ENCODE measurements around the gene SLC47A1.
"Not testable (repeated sequence)": the region's sequence is repeated elsewhere in the genome, so short reads cannot be mapped to it uniquely, and the experiment has no call there.

SLC47A1 gene

DNA sequence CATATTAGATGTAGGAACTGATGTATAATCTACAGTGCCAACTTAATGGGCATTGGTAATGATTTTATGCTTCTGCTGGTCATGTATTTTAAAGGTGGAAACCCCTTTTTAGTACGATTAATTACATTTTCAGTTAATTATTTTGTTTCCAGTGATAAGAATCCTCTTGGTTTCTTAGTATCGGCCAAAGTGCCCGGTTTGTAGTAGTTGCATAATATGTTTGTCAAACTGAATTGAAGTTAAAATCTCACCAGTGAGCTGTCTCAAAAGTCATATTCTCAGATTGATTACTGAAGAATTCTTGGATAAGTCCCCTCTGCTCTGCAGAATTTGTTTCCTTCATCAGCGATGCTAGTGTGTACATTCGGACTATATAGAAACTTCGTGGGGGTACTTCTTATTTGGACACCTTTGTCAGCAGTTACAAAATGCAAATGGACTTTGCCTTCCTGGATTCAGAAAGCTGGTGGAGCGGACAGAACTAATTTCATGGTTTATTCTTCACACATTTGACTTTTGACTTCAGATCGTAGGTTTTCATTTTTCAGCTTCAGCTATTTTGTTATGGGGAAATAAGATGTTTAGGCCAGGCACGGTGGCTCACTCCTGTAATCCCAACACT lies 28.2 kb downstream of the SLC47A1 start:
- DNase-seq: no peak

DNA sequence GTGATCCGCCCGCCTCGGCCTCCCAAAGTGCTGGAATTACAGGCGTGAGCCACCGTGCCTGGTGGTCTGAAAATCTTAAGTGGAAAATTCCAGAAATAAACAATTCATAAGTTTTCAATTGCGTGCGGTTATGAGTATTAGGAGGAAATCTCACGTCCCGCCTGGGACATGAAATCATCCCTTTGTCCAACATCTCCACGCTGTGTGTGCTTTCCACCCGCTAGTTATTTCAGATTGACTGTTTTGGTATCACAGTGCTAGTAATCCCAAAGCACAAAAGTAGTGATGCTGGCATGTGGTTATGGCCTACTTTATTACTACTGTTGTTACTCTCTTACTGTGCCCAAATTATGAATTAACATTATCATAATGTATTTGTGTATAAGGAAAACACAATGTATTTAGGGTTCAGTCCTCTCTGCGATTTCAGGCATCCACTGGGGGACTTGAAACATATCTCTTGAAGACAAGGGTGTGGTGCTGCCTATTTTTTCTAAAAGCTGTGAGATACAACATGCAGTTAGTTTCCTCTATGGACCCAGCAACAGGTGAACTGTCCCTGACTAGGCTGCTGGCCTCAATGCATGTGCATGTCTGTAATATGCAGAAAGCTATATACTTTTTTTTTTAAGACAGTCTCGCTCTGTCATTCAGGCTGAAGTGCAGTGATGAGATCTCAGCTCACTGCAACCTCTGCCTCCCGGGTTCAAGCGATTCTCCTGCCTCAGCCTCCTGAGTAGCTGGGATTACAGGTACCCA lies 32.3 kb downstream of the SLC47A1 start:
- DNase-seq: no peak

DNA sequence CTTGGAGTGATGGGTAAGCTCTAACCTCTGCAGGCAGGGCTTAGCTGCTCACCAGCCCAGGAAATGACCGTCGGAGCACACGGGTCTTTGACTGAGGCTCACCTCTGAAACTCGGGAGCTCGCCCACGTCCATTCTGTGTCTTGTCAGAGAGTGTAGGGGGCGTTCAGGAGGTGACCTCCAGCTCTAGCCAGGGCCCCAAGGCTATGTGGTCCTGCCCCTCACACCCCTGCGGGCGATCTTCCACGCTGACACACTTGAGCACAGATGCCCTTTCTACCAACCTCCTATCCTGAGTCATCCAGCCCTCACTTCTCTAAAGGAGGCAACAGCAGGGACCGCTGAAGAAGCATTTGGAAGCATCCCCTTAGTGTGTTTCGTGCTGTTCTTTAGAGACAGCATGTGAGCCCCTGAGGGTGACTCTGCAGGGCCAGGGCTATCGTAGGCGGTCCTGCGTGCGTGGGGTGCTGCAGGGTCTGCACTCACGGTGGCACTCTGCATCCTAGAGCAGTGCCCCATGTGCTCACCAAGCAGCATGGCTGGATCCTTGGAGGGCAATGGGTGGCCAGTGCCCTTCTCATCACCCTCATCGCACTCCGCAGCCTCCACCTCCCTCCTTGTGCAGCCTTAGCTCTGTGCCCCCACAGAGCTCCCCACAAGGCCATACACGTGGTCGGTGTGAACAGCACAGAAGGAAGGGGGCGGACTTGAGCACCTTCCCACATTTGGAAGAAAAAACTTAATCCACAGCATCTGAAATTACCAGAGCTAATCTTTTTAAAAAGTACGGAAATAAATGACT lies 33.8 kb downstream of the SLC47A1 start:
- no peak for DNase-seq

DNA sequence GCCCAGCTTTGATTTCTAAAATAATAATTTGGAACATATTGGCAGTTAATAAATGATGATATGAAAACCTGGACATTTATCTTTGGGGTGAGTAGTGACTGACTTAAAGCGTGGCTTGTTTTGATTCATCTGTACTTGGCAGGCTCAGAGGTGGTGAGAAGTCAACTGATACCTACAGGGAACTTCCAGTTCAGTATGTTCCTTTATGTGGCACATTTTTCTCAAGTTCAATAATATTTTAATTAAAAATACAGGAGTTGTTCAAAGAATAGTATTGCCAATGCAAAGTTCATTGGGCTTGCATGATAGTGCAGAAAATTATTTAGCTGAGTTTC lies 34.3 kb downstream of the SLC47A1 start:
- DNase-seq: no peak

DNA sequence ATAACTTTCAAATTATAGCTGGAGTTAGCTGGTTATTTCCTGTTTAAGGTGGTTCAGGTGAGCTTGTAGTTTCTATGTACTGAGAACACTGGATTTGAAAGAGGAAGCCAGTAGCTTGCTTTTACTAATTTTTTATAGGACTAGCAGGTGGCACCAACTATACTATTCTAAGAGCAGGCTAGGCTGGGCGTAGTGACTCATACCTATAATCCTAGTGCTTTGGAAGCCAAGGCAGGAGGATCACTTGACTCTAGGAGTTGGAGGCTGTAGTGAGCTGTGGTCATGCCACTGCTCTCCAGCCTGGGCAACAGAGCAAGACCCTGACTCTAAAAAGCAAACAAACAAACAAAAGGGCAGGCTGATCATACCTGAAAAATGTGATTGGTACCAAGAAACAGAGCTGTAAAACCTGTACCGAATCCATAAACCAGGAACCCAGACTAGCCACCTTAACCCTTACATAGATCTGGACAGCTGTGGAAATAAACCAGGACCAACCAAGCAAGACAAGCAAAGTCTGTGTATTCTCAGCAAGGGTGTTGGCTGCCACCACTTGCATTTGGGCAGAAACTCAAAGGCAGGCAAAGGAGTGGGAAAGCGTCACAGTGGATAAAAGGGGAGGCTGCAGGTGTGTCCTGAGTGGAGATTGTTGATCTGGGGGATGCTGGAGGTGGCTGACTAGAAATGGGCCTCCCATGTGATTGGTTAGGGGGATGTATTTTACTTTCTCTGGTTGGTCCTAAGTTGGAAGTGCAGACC lies 36.3 kb downstream of the SLC47A1 start:
- no peak for DNase-seq

DNA sequence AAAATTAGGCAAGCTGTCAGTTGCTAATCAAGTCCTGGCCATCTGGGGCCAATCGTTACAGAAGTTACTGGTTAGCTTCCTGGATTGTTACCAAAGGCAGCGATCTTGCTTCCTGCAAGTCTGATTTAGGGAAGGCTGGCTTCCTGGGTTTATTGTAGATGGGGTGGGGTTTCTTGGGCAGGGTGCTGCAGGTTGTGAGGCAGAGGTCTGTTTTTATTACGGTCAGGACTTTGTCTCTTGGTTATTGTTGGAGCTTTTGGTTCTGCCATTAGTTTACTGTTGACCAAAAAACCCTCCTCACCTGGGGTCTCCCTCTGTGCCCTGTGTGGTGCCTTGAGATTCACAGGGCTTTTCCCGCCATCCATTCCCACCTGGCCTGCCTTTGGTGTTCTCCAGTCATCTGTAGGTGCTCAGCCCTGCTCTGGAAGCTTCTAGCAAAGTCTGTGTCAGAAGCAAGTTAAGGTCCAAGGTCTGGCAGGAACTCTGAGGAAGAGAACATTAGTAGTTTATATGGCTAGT lies 36.9 kb downstream of the SLC47A1 start:
- no peak for DNase-seq

DNA sequence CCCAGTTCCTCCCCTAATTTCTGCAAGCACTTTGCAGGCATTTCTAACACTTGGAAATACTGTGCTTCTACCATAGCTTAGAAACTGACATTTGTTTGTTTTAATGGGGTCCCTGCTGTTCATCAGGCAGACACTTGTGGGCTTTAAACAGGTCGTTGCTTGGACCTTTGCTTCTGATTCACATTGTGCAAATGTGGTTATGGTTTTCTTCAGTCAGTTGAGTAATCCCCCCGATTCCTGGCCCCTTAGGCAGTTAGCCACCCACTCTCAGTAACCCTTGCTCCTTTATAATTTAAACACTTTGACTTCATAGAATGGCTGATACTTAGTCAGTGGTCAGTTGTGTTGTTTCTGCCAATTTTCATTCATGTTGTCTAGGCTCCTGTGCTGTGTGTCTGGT lies 39.4 kb downstream of the SLC47A1 start:
- DNase-seq: no peak

DNA sequence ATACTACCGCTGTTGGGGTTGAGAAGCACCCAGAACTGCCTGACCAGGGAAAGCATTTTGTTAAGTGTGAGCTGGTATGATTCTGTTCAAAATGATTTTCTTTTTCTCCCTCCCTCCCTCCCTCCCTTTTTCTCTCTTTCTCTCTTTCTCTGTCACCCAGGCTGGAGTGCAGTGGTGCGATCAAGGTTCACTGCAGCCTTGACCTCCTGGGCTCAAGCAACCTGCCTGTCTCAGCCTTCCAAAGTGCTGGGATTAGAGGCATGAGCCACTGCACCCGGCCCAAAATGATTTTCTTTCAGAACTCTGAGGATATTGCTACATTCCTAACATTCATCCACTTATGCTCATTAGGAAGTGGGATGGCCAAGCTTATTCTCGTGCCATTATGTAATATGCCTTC lies 41.3 kb downstream of the SLC47A1 start:
- no peak for DNase-seq

DNA sequence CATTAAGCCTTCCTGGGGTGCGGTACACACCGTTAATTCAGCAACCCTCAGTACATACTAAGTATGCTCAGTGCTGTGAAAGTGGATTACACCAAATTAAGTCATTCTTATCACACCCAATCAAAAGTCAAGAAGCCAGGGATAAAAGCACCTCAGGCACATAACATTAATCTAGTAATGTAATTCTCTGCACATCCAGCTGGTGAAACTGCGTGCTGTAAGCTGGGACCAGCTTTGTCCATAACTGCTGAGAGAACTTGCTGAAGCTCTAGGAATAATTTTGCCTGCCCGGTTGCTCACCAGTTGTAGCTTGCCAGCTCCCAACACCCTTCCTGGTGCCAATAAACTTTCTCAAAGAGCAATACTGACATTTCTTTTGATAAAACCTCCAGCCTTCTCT lies 44.9 kb downstream of the SLC47A1 start:
- no peak for DNase-seq

DNA sequence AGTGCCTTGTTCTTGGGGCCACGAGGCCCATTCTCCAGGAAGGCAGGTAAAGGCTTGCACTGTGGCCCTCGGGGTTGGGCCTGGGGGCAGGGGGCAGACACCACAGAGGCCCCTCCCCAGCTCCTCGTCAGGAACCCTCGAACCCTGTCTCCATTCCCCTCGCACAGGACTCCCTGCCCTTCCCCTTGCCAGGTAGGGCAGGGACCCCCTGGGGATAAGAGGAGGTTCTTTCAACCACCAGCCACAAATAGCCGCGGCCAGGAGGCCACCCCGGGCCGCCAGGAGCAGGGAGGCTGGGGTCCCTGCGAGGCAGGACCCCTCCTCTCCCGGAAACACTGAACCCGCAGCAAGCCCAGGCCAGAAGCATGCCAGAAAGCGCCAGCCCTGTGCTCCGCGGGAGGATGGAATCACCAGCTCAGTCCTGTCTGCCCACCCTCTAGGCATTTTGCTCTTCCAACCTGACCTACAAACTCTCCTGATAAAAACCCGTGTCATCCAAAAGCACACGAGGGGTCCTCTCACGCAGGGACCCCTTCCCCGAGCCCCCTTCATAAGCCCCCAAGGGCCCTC lies 45.6 kb downstream of the SLC47A1 start:
- DNase-seq: no peak

DNA sequence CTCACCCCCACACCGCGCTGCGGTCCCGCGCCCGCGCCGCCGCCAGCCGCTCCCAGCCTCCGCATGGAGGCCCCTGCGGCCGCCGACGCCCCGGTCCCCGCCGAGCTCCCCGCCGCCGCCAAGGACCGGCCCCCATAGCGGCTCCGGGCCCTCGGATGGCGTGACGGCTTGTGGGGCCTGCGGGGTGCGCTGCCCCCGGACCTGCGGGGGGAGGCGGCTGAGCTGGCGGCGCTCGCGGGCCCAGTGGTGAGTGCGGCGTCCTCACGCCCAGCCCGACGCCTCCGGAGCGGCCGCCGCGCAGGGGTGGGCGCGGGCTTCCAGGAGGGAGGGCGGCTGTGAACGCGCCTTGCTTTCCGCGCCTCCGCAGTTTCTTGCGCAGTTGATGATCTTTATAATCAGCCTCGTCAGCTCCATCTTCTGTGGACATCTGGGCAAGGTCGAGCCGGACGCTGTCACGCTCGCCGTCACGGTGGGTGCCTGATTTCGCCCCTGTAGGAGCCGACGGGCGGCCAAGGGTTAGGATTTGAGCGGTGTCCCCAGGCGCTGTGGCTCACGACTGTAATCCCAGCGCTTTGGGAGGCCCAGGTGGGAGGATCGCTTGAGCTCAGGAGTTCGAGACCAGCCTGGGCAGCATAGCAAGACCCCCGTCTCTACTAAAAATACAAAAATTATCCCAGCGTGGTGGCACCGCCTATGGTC lies 46.4 kb downstream of the SLC47A1 start:
- DNase-seq: no peak

DNA sequence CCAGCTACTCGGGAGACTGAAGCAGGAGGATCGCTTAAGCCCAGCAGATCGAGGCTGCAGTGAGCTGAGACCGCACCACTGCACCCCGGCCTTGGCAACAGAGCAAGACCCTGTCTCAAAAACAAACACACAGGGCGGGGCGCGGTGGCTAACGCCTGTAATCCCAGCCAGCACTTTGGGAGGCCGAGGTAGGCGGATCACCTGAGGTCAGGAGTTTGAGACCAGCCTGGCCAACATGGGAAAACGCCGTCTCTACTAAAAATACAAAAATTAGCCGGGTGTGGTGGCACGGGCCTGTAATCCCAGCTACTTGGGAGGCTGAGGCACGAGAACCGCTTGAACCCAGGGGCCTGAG lies 46.9 kb downstream of the SLC47A1 start:
- not testable (repeated sequence) for DNase-seq

DNA sequence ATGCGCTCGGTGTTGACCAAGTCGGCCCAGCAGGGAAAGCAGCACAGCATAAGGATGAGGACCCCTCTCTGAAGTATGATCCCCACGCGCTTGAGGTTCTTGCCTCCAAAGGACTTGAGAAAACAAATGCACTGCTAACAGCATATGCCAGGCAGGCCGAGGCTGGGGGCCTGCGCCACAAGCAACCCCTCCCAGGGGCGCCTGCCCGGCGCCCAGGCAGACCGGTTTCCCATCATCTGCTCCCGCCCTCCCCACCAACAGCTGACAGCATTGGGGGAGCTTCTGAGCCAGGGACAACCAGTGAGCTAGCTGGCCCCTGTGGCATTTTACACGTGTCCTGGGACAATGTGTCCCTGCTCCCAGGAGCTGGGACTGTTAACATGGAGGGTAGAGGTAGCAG lies 48.5 kb downstream of the SLC47A1 start:
- not testable (repeated sequence) for DNase-seq

DNA sequence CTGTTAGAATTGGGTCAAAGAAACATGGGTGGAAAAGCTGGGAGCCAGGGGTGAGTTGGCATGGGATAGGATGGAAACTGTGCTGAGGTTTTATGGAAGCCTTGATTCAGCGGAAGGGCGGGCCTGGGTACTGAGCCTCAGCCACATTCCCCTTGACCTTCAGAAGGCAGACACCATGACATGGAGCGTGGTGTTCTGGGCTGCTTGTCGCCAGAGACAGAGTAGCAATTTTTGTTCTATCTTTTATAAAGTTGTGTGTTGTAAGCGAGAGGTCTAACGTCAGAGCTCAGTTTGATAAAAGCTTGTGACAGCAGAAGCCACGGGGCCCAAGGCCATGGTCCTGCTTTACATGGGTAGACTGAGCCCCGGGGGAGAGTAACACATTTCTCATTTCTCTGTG lies 50.2 kb downstream of the SLC47A1 start:
- no peak for DNase-seq

DNA sequence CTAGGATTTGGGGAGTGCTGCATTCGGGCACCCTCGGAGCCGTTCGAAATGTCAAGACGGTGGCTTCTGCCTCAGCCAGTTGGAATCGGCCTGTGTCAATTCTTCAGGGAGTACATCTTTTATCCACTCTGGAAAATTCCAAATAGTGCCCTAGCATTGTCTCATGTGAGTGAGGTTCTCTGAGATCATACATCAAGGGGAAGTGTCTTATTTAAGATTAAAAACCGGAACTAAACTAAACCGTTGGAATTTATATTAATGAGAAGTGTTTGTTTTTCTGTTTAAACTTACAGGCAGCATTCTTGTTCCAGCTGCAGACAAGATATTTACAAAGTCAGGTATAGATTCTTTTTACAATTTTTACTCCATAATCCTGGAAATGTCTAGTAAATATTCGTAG lies 56.8 kb downstream of the SLC47A1 start:
- no peak for DNase-seq

DNA sequence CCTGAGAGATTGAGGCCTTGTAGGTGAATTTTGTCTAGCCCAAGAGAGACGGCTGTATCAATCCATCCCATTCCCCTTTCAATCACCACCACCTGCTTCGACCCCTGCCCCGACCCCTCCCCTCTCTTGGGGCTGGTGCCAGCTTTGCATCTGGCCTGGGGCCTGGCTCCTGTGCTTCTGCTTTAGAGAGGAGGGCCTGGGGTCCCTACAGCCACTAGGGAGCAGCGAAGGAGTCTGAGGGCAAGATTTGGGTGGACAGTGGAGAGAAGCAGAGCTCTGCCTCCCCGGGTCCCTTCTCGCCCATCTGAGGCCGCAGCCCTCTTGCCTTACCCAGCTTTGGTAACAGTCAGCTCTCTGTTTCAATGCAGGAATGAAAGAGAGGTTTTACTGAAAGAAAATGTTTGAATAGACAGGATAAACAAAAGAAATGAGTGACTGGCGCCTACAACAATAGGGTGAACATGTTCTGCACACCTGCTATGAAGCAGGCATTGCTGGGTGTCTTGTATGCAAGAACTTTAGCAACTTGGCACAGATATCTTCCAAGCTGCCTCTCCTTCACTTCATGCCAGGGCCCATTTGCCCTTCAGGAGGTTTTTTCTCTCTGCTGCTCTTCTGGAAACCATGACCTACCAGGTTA lies 57.4 kb downstream of the SLC47A1 start:
- DNase-seq: no peak

DNA sequence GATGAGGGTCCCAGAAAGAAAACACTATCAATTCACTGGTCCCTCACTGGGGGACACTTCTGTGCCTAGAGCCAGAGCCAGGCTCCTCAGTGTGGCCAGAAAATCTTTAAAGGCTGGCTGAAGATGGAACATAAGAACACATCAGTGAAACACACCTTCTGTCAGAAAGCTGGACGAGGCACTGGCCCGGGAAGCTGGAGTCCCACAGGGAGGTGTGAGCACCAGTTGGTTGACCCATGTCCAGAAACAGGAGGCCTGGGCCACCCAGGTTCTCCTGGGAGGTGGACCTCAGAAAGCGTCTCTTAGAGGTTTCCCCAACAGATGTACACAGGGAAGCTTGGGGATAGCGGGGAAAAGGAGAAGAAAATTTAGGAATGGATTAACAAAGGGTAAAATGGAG lies 58.7 kb downstream of the SLC47A1 start:
- DNase-seq: no peak

DNA sequence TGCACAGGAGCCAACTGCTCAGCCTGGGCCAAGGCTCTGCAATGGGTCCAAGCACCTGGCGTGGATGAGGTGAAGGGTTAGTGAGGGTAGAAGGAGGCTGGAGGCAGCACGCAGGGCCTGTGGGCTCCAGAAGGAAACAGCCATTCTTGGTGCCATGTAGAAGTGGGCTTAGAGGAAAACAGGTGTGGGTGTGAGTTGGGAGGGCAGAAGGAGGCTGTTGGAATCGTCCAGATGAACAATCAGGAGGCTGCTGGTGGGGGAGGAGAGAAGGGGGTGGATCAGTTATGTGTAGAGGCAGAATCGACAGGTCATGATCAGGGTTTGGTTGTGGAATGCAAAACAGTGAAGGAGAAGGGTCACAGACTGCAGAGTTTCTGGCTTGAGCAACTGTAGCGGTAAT lies 63.2 kb downstream of the SLC47A1 start:
- DNase-seq: no peak

DNA sequence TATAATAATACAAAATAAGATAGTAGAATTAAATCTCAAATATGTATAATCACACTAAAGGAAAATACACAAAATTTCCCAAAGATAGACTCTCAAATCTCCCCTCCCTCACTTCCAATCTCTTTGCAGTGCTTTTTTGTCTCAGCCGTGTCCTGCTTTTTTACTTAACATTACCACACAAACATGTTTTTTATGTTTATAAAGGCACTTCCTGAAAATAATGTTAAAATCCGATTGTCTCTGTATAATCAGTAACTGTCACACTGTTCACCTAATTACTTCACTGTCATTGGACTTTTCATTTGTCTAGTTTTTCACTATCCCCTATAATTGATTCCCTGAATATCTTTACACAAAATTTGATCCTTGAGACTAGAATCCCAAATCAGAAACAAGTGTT lies 76.7 kb downstream of the SLC47A1 start:
- no peak for DNase-seq

DNA sequence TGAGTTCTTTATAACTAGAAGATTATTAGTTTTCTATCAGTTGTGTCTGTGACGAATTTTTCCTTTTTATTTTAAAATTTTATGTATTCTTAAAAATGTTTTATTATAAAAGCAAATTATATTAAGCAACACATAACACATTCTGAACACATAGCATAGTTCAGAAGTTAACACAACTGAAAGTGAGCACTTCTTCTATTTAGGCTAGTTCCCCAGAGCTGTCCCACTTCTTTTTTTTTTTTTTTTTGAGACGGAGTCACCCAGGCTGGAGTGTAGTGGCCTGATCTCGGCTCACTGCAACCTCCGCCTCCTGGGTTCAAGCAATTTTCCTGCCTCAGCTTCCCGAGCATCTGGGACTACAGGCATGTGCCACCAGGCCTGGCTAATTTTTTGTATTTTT lies 77.2 kb downstream of the SLC47A1 start:
- no peak for DNase-seq

DNA sequence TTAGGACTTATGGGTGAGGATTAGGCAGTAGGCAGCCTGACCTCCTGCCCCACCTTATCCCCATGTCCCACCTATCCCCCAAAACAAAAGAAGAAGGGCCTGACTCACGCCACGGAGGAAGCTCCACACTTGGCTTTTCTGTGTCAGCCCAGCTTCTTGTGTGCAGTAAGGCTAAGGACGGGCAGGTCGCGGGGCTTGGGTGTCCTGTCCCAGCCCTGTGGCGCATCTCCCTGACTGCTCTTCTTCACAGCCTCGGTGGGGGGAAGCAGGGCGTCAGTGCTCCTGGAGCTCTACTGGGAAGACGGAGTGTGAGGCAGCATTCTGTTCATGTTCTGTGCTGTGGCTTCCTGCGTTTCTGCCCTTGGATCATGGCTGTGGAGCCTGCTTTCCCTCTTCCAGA lies 80.3 kb downstream of the SLC47A1 start:
- no peak for DNase-seq

DNA sequence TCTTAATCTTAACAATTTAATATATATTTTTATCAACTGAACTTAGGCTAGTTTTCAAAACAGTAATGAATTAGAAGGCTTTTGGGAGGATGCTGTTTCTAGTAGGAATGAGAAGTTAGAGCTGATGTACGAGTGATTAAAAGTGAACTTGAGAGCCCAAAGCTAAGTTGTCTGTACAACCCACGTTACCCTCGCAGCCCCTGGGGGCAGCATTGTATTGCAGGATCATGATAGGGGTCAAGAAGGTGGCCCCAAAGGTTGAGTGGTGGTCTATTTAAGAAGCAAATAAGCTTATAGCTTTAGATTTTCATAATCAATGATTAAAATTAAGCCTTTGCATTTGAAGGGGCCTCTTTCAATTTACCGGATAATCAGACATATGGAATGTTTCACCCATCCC lies 81.2 kb downstream of the SLC47A1 start:
- no peak for DNase-seq
